Panc1 (cell line): ENCODE results near the gene PREP. TPM values are rescaled to one million over a fixed set of nuclear protein-coding genes. Genes with fewer than 3 reads are reported as not detected.

Source experiments
- ATAC-seq: fragments of 200-7000 bp; cut with Tn5 transposase; 2 replicates; pipeline ENCODE4 v1.9.1; 2020; ENCODE audit warnings: mild to moderate bottlenecking, moderate library complexity
- BruUV-seq: library from RNA; stranded (reverse); fragments of 400-500 nt; replicated peaks from 2 replicates; lab custom pipeline; 2021; lab: Mats Ljungman, UMichigan
- CTCF ChIA-PET: fragments of 300-600 bp; sonication (Branson Sonifier 250); formaldehyde crosslinking; loops from one replicate; lab custom pipeline; 2022; ENCODE audit warnings: antibody characterized with exemption; lab: Charles Lee
- POLR2A ChIA-PET: fragments of 300-600 bp; sonication (Branson Sonifier 250); formaldehyde crosslinking; loops from one replicate; lab custom pipeline; 2022; ENCODE audit warnings: antibody characterized with exemption; lab: Charles Lee
- DNase-seq: peaks from one replicate; pipeline ENCODE4 v3.0.0-alpha.2; 2010; ENCODE audit warnings: low read depth, low spot score
- H3K27ac ChIP-seq: 2 replicates; pipeline ENCODE4 v1.5.1; 2011; ENCODE audit warnings: mild to moderate bottlenecking, low read length, inconsistent platforms
- H3K27me3 ChIP-seq: fragments of 200-500 bp; sonication (Bioruptor generic); 2 replicates; pipeline ENCODE4 v1.6.0; 2014; ENCODE audit warnings: low read length, inconsistent platforms; ENCODE audit not compliant: control insufficient read depth, insufficient read depth
- H3K36me3 ChIP-seq: fragments of 200-500 bp; sonication (Bioruptor generic); 2 replicates; pipeline ENCODE4 v1.5.1; 2014; ENCODE audit warnings: inconsistent platforms, mild to moderate bottlenecking, low read length, moderate library complexity; ENCODE audit not compliant: control insufficient read depth, insufficient read depth
- H3K4me1 ChIP-seq: 2 replicates; pipeline ENCODE4 v1.5.1; 2011; ENCODE audit warnings: inconsistent platforms, mild to moderate bottlenecking, low read length, moderate library complexity; ENCODE audit not compliant: control insufficient read depth, insufficient read depth
- H3K4me3 ChIP-seq, 2 experiments: 2 replicates each; pipeline ENCODE4 v1.5.1; 2011 to 2012; ENCODE audit warnings: low read depth in 2 of 2, low read length in 2 of 2, mild to moderate bottlenecking in 2 of 2, inconsistent platforms in 1 of 2, moderate library complexity in 1 of 2
- H3K9me3 ChIP-seq: fragments of 200-500 bp; sonication (Bioruptor generic); 2 replicates; pipeline ENCODE4 v1.5.1; 2014; ENCODE audit warnings: low read depth, mild to moderate bottlenecking, inconsistent platforms, low read length, moderate library complexity; ENCODE audit not compliant: control insufficient read depth, insufficient read depth
- POLR2AphosphoS5 ChIP-seq: IDR thresholded peaks from 2 replicates; pipeline ENCODE4 v1.6.1; 2012; ENCODE audit warnings: mild to moderate bottlenecking, low read depth, low read length, moderate library complexity
- SIN3A ChIP-seq: IDR thresholded peaks from 2 replicates; pipeline ENCODE4 v1.6.1; 2012; ENCODE audit warnings: low read depth, mild to moderate bottlenecking, low read length, moderate library complexity, borderline replicate concordance; ENCODE audit not compliant: insufficient read depth
- TCF7L2 ChIP-seq: IDR thresholded peaks from 2 replicates; pipeline ENCODE4 v1.6.1; 2011; ENCODE audit warnings: mild to moderate bottlenecking, low read depth, low read length, inconsistent platforms
- in situ Hi-C: cut with HindIII; loops from 2 replicates; pipeline ENCODE4 v1.10.0; 2016; ENCODE audit warnings: low sequenced_read_pairs, low pct_unique_long_range_greater_than_20kb
- intact Hi-C: fragments of 100-400 bp; cut with micrococcal nuclease; formaldehyde crosslinking; loops from one replicate; pipeline ENCODE4 v1.10.0; 2022; ENCODE audit not compliant: unreplicated experiment
- total RNA-seq: library from RNA; stranded (reverse); gene quantifications from one replicate; pipeline ENCODE4 v1.2.1, GENCODE V29; 2021; ENCODE audit not compliant: unreplicated experiment
- TF ChIP-seq, protein P1 (sequence below), 2 experiments: IDR thresholded peaks; 2 replicates each; pipeline ENCODE4 v1.6.1; 2011 to 2012; ENCODE audit warnings: low read depth in 2 of 2, control low read depth in 1 of 2, low read length in 1 of 2, mild to moderate bottlenecking in 1 of 2, moderate library complexity in 1 of 2; ENCODE audit not compliant: insufficient read depth in 1 of 2
- TF ChIP-seq, protein P2 (sequence below): fragments of 450-650 bp; IDR thresholded peaks from 2 replicates; pipeline ENCODE4 v1.5.1; 2017; ENCODE audit warnings: mild to moderate bottlenecking

PREP gene
- total RNA-seq, 1 experiment from 2014 or later, result 50.4 TPM

DNA sequence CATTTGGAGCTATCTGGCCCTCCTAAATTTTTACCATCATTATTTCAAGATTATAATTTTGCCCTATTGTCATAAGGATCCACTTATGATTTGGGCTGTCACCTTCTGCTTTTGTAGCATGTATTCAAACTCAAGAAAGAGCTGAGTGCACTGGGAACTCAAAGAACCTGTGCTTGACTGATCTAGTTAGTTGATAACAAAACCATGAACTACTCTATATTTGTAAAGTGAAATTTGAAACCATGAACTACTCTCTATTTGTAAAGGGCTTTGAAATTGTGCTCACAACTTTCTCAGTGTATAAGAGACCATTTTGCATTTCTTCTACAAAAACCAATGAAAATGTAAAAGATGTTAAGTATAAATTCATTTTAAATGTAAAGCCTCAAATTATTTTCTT, 145.5 kb downstream of the PREP start:
- BruUV-seq, result no TSS peak
- Histone ChIP-seq H3K27ac (no peak overlapping the region), H3K36me3 (no peaks in the 10 kb centered on the region), H3K4me1 (no peaks in the 10 kb centered on the region), H3K4me3 (no peak overlapping the region), H3K9me3 (no peaks in the 10 kb centered on the region), H3K27me3 (no peaks in the 10 kb centered on the region)
- no peak for DNase-seq
- in situ Hi-C loops (no loop called here), intact Hi-C loops (no loop called here)
- ATAC-seq, result no peak
- CTCF ChIA-PET, result no interaction called here
- TF ChIP-seq, protein P1, sequence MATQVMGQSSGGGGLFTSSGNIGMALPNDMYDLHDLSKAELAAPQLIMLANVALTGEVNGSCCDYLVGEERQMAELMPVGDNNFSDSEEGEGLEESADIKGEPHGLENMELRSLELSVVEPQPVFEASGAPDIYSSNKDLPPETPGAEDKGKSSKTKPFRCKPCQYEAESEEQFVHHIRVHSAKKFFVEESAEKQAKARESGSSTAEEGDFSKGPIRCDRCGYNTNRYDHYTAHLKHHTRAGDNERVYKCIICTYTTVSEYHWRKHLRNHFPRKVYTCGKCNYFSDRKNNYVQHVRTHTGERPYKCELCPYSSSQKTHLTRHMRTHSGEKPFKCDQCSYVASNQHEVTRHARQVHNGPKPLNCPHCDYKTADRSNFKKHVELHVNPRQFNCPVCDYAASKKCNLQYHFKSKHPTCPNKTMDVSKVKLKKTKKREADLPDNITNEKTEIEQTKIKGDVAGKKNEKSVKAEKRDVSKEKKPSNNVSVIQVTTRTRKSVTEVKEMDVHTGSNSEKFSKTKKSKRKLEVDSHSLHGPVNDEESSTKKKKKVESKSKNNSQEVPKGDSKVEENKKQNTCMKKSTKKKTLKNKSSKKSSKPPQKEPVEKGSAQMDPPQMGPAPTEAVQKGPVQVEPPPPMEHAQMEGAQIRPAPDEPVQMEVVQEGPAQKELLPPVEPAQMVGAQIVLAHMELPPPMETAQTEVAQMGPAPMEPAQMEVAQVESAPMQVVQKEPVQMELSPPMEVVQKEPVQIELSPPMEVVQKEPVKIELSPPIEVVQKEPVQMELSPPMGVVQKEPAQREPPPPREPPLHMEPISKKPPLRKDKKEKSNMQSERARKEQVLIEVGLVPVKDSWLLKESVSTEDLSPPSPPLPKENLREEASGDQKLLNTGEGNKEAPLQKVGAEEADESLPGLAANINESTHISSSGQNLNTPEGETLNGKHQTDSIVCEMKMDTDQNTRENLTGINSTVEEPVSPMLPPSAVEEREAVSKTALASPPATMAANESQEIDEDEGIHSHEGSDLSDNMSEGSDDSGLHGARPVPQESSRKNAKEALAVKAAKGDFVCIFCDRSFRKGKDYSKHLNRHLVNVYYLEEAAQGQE (IDR thresholded peaks at IDR 0.05; ENCODE audit: insufficient read depth in 1 of 2, low read depth in 2 of 2, low read length in 1 of 2), result no peak
- TF ChIP-seq POLR2AphosphoS5 (no peak), SIN3A (no peak), TCF7L2 (no peak)
- TF ChIP-seq, protein P2, sequence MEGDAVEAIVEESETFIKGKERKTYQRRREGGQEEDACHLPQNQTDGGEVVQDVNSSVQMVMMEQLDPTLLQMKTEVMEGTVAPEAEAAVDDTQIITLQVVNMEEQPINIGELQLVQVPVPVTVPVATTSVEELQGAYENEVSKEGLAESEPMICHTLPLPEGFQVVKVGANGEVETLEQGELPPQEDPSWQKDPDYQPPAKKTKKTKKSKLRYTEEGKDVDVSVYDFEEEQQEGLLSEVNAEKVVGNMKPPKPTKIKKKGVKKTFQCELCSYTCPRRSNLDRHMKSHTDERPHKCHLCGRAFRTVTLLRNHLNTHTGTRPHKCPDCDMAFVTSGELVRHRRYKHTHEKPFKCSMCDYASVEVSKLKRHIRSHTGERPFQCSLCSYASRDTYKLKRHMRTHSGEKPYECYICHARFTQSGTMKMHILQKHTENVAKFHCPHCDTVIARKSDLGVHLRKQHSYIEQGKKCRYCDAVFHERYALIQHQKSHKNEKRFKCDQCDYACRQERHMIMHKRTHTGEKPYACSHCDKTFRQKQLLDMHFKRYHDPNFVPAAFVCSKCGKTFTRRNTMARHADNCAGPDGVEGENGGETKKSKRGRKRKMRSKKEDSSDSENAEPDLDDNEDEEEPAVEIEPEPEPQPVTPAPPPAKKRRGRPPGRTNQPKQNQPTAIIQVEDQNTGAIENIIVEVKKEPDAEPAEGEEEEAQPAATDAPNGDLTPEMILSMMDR, result no peak
- POLR2A ChIA-PET, result no interaction called here

DNA sequence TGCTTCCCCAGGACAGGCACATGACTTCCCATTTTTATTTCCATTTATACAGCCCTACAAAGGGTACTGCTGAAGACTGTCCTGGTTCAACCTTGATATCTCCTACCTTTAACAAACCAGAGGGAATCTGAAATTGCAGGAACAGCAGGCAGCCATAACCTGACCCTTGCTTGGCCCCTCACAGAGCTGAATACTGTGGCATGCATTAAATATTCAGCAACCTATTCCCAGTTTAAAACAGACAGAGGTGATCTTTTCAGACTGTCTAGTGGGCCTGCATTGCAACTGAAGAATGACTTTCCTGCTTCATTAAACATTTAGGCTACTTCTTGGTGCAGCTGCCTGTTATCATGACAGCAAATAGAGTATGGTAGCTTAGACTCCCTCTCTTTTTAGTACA, 146.3 kb downstream of the PREP start:
- ChIA-PET POLR2A (no interaction called here), CTCF (no interaction called here)
- H3K4me1 ChIP-seq, result no peaks in the 10 kb centered on the region
- no peak overlapping the region for H3K27ac ChIP-seq
- no peak for ATAC-seq
- intact Hi-C loops (no loop called here), in situ Hi-C loops (no loop called here)
- H3K27me3 ChIP-seq, result no peaks in the 10 kb centered on the region; the same call in 1 of the 2 replicates
- no peak overlapping the region for H3K4me3 ChIP-seq
- BruUV-seq, result no TSS peak
- no peak for DNase-seq
- no peaks in the 10 kb centered on the region for H3K9me3 ChIP-seq
- H3K36me3 ChIP-seq, result no peaks in the 10 kb centered on the region
- TF ChIP-seq, protein P1 (IDR thresholded peaks at IDR 0.05; ENCODE audit: insufficient read depth in 1 of 2, low read depth in 2 of 2, low read length in 1 of 2), result no peak
- TF ChIP-seq POLR2AphosphoS5, result no peak
- TF ChIP-seq, protein P2, result no peak
- no peak for TF ChIP-seq TCF7L2
- no peak for TF ChIP-seq SIN3A
